ENCODE data around the gene ALKAL2.

The ALKAL2 gene

GRCh38 chr2:270861-271260, 17.0 kb downstream of the ALKAL2 start:
- no peak for DNase-seq

GRCh38 chr2:269356-270030, 18.4 kb downstream of the ALKAL2 start:
- no peak for DNase-seq

- DNase-seq: no peak
Measured at GRCh38 chr2:268323-268722, 19.6 kb downstream of the ALKAL2 start.

- peak; percentile 93 for DNase-seq
Measured at GRCh38 chr2:264493-265468, 23.1 kb downstream of the ALKAL2 start, which contains the start of gene ACP1. Gene ACP1 (plus strand): TSS chr2:264947. CDS start chr2:264965, 18 bp downstream.

- DNase-seq: no peak
Measured at GRCh38 chr2:263774-264492, 24.0 kb downstream of the ALKAL2 start, which contains the start of gene SH3YL1. Gene SH3YL1 (minus strand): TSS chr2:264032. CDS start chr2:263984, 48 bp downstream.

GRCh38 chr2:263022-263738, 24.7 kb downstream of the ALKAL2 start:
- DNase-seq: no peak

- no peak for DNase-seq
Measured at GRCh38 chr2:262117-262516, 25.8 kb downstream of the ALKAL2 start.

- no peak for DNase-seq
Measured at GRCh38 chr2:260507-261161, 27.3 kb downstream of the ALKAL2 start.

- DNase-seq: no peak
Measured at GRCh38 chr2:259789-260331, 28.0 kb downstream of the ALKAL2 start.

GRCh38 chr2:258933-259332, 29.0 kb downstream of the ALKAL2 start:
- DNase-seq: no peak

- DNase-seq: no peak
Measured at GRCh38 chr2:257842-258241, 30.0 kb downstream of the ALKAL2 start.

GRCh38 chr2:257429-257828, 30.5 kb downstream of the ALKAL2 start:
- no peak for DNase-seq

GRCh38 chr2:256094-256493, 31.8 kb downstream of the ALKAL2 start:
- no peak for DNase-seq

GRCh38 chr2:255195-255594, 32.7 kb downstream of the ALKAL2 start:
- no peak for DNase-seq

- no peak for DNase-seq
Measured at GRCh38 chr2:254241-254640, 33.6 kb downstream of the ALKAL2 start.

GRCh38 chr2:253202-253638, 34.7 kb downstream of the ALKAL2 start:
- no peak for DNase-seq

- DNase-seq: no peak
Measured at GRCh38 chr2:252001-252602, 35.8 kb downstream of the ALKAL2 start.

GRCh38 chr2:249538-250042, 38.3 kb downstream of the ALKAL2 start:
- no peak for DNase-seq

- DNase-seq: no peak
Measured at GRCh38 chr2:248724-249123, 39.2 kb downstream of the ALKAL2 start.

- DNase-seq: peak; percentile 71
Measured at GRCh38 chr2:246489-247144, 41.3 kb downstream of the ALKAL2 start.

All from fibroblast of skin of scalp (primary cell).